BJ (cell line): ENCODE data around the gene TCF4. TPM values are rescaled to one million over a fixed set of nuclear protein-coding genes. Genes with fewer than 3 reads are reported as not detected.

Experiments used
- CTCF ChIA-PET: fragments of 350-600 bp; formaldehyde crosslinking; extraction: SDS; loops from one replicate; lab custom pipeline; 2021; ENCODE audit warnings: antibody characterized with exemption, inconsistent platforms; lab: Yijun Ruan, JAX
- POLR2A ChIA-PET: fragments of 300-600 bp; sonication (Branson Sonifier 250); formaldehyde crosslinking; extraction: SDS; loops from one replicate; lab custom pipeline; 2021; ENCODE audit warnings: antibody characterized with exemption; lab: Charles Lee
- DNase-seq: peaks from one replicate; pipeline ENCODE4 v3.0.0-alpha.2; 2011; ENCODE audit warnings: low read depth
- H3K27me3 ChIP-seq: 2 replicates; pipeline ENCODE4 v1.6.0; 2011; ENCODE audit warnings: low read length; ENCODE audit not compliant: control insufficient read depth, insufficient read depth
- H3K36me3 ChIP-seq: 2 replicates; pipeline ENCODE4 v1.5.1; 2011; ENCODE audit warnings: low read length; ENCODE audit not compliant: control insufficient read depth, insufficient read depth
- H3K4me3 ChIP-seq: 2 replicates; pipeline ENCODE4 v1.5.1; 2011; ENCODE audit warnings: low read depth, mild to moderate bottlenecking, control low read depth, low read length
- CTCF ChIP-seq: IDR thresholded peaks from 2 replicates; pipeline ENCODE4 v1.5.1; 2011; ENCODE audit warnings: low read depth, mild to moderate bottlenecking, control low read depth, inconsistent platforms, low read length, moderate library complexity; ENCODE audit not compliant: insufficient read depth
- polyA plus RNA-seq: library from polyadenylated mRNA; depleted of rRNA; stranded (reverse); fragments of >200 nt; gene quantifications from 2 replicates; pipeline ENCODE4 v1.2.3, GENCODE V29; 2011

The TCF4 gene
- polyA plus RNA-seq, 1 experiment: 65.8 TPM

GRCh38 chr18:55314031-55314430 is 274.0 kb downstream of the TCF4 start:
- Histone ChIP-seq H3K36me3 (no peaks in the 10 kb centered on the region), H3K4me3 (no peak overlapping the region), H3K27me3 (no peaks in the 10 kb centered on the region)
- TF ChIP-seq CTCF: no peak
- DNase-seq: no peak
- CTCF ChIA-PET: no interaction called here
- POLR2A ChIA-PET: interaction anchor here (0.5 kb wide), 1 partner anchor 63 kb away, joined by 3 read pairs; no protein-coding TSS in a partner anchor

- H3K36me3 ChIP-seq: no peaks in the 10 kb centered on the region
- CTCF ChIA-PET: no interaction called here
- no peak for TF ChIP-seq CTCF
- H3K4me3 ChIP-seq: no peak overlapping the region
- DNase-seq: no peak
- H3K27me3 ChIP-seq: no peaks in the 10 kb centered on the region
- POLR2A ChIA-PET: no interaction called here
Observed at GRCh38 chr18:55310863-55311262, 277.1 kb downstream of the TCF4 start.

- Histone ChIP-seq H3K4me3 (no peak overlapping the region), H3K36me3 (no peaks in the 10 kb centered on the region), H3K27me3 (no peaks in the 10 kb centered on the region)
- no peak for TF ChIP-seq CTCF
- ChIA-PET POLR2A (interaction anchor here (0.9 kb wide), 1 partner anchor 114 kb away, joined by 3 read pairs; no protein-coding TSS in a partner anchor), CTCF (interaction anchor here (2.1 kb wide), 1 partner anchor 75 kb away, joined by 5 read pairs; no protein-coding TSS in a partner anchor)
- DNase-seq: no peak
Observed at GRCh38 chr18:55310044-55310676, 277.8 kb downstream of the TCF4 start.

GRCh38 chr18:55309249-55309648 is 278.7 kb downstream of the TCF4 start:
- H3K27me3 ChIP-seq: no peaks in the 10 kb centered on the region
- ChIA-PET POLR2A (interaction anchor here (0.6 kb wide), 1 partner anchor 1610 kb away, joined by 4 read pairs; no protein-coding TSS in a partner anchor), CTCF (interaction anchor here (2.1 kb wide), 1 partner anchor 75 kb away, joined by 5 read pairs; no protein-coding TSS in a partner anchor)
- H3K4me3 ChIP-seq: no peak overlapping the region
- H3K36me3 ChIP-seq: no peaks in the 10 kb centered on the region
- no peak for TF ChIP-seq CTCF
- DNase-seq: no peak

GRCh38 chr18:55307505-55307904 is 280.5 kb downstream of the TCF4 start:
- DNase-seq: no peak
- POLR2A ChIA-PET: no interaction called here
- H3K36me3 ChIP-seq: no peaks in the 10 kb centered on the region
- no peak for TF ChIP-seq CTCF
- no peak overlapping the region for H3K4me3 ChIP-seq
- CTCF ChIA-PET: no interaction called here
- H3K27me3 ChIP-seq: no peaks in the 10 kb centered on the region
